ENCODE results near the gene CS.
A peak's percentile ranks its signal among the peaks of the same experiment; 100 is the strongest.

The CS gene

GRCh38 chr12:56242986-56243385 lies 57.1 kb downstream of the CS start:
- DNase-seq, result no peak

- DNase-seq, result no peak
Measured at GRCh38 chr12:56241424-56242303, 58.5 kb downstream of the CS start.

GRCh38 chr12:56237552-56237951 lies 62.6 kb downstream of the CS start:
- no peak for DNase-seq

- DNase-seq, result no peak
Measured at GRCh38 chr12:56236985-56237384, 63.1 kb downstream of the CS start.

- DNase-seq, result no peak
Measured at GRCh38 chr12:56236091-56236490, 64.0 kb downstream of the CS start.

- no peak for DNase-seq
Measured at GRCh38 chr12:56234746-56235436, 65.2 kb downstream of the CS start.

GRCh38 chr12:56231184-56231582 lies 68.9 kb downstream of the CS start:
- DNase-seq, result no peak

- DNase-seq, result no peak
Measured at GRCh38 chr12:56230432-56231183, 69.5 kb downstream of the CS start.

- no peak for DNase-seq
Measured at GRCh38 chr12:56229916-56230431, 70.2 kb downstream of the CS start, which contains the start of gene SLC39A5. SLC39A5 (plus strand) TSS chr12:56230051; CDS start chr12:56231275, 1,224 bp downstream.

GRCh38 chr12:56229082-56229481 lies 71.0 kb downstream of the CS start:
- no peak for DNase-seq

GRCh38 chr12:56224954-56225353 lies 75.2 kb downstream of the CS start:
- no peak for DNase-seq

GRCh38 chr12:56224102-56224701 lies 75.9 kb downstream of the CS start, which contains the start of gene NABP2:
NABP2 (plus strand) TSS chr12:56224342; CDS start chr12:56224857, 515 bp downstream.
- DNase-seq, result peak; percentile 94 to 99

GRCh38 chr12:56223571-56224101 lies 76.5 kb downstream of the CS start:
- no peak for DNase-seq

- peak in 1 of 2 experiments; percentile 54 for DNase-seq
Measured at GRCh38 chr12:56222531-56222895, 77.6 kb downstream of the CS start.

- DNase-seq, result peak; percentile 93 to 98
Measured at GRCh38 chr12:56221757-56222530, 78.2 kb downstream of the CS start, which contains the start of gene RNF41. RNF41 (minus strand) TSS chr12:56221922; CDS start chr12:56214047, 7,875 bp downstream.
